ENCODE data around the gene SLC66A2. TPM values are rescaled to one million over a fixed set of nuclear protein-coding genes. Genes with fewer than 3 reads are reported as not detected.

SLC66A2 gene
- total RNA-seq, 1 donor from 2014 or later = 85.9 TPM

DNA sequence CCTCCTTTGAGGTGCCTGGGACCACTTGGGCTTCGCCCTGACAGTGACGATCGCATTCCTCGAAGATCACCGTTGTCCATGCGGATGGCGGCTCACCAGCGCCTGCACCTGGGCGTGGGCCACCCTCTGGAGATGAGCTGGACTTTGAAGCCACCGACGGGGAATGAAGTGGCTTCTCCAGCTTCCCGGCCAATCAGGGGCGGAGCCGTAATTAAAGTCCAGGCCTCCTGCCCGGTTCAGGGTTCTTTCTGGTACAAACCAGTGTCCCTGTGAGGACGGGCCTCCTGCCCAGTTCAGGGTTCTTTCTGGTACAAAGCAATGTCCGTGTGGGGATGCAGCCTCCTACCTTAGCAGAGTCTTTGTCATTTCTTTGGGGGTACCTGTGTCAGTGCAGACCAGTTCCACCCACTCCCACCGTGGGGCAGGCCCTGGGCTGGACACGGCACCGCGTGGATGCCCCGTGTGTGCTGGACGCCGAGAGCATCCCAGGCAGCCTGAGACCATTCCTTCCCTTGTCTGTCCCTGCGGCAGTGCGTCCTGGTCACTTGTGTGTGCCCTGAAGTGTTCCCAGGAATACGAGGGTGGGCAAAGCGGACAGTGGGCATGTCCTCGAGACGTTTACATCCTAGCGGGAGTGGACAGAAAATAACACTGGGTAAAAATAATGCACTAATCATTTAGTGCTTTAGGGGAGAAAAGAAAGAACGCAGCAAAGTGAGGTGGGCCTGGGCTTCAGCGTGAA, 98.7 kb downstream of the SLC66A2 start:
- peak; percentile 87 for DNase-seq (ENCODE audit: low spot score)

Other genes with a start within 250 kb of the SLC66A2 start
- 0.51 TPM for gene KCNG2, start 153.7 kb downstream of the SLC66A2 start, total RNA-seq
- gene HSBP1L1, start 13.0 kb upstream of the SLC66A2 start, total RNA-seq = 18.8 TPM
- gene TXNL4A, start 36.9 kb upstream of the SLC66A2 start, total RNA-seq = 107 TPM
- gene RBFA, start 82.8 kb upstream of the SLC66A2 start, total RNA-seq = 31.7 TPM
- gene ADNP2, start 157.6 kb upstream of the SLC66A2 start, total RNA-seq = 16.0 TPM

Measured in mesenteric fat pad (tissue), 1 donor.